Duodenal mucosa (tissue), 2 donors: ENCODE data around the gene ZNF91.
"Not testable (repeated sequence)": the region's sequence is repeated elsewhere in the genome, so short reads cannot be mapped to it uniquely, and the experiment has no call there.

Source experiments
- H3K27ac ChIP-seq: one replicate; pipeline ENCODE4 v1.7.0; 2013; ENCODE audit warnings: low read depth, low read length
- H3K27me3 ChIP-seq, 2 donors: one replicate each; pipeline ENCODE4 v1.7.0; 2013; ENCODE audit warnings: low read length in 2 of 2, control low read depth in 1 of 2; ENCODE audit not compliant: insufficient read depth in 2 of 2, control insufficient read depth in 1 of 2
- H3K36me3 ChIP-seq, 2 donors: one replicate each; pipeline ENCODE4 v1.7.0; 2013; ENCODE audit warnings: low read length in 2 of 2, control low read depth in 1 of 2; ENCODE audit not compliant: insufficient read depth in 2 of 2, control insufficient read depth in 1 of 2
- H3K4me1 ChIP-seq, 2 donors: one replicate each; pipeline ENCODE4 v1.7.0; 2013; ENCODE audit warnings: low read length in 2 of 2, control low read depth in 1 of 2; ENCODE audit not compliant: insufficient read depth in 2 of 2, control insufficient read depth in 1 of 2
- H3K4me3 ChIP-seq, 2 donors: one replicate each; pipeline ENCODE4 v1.7.0; 2013; ENCODE audit warnings: low read length in 2 of 2, low read depth in 1 of 2
- H3K9ac ChIP-seq, 2 donors: one replicate each; pipeline ENCODE4 v1.7.0; 2013; ENCODE audit warnings: low read length in 2 of 2, low read depth in 1 of 2
- H3K9me3 ChIP-seq, 2 donors: one replicate each; pipeline ENCODE4 v1.7.0; 2013; ENCODE audit warnings: low read length in 2 of 2, control low read depth in 1 of 2; ENCODE audit not compliant: control insufficient read depth in 1 of 2

Gene ZNF91

DNA sequence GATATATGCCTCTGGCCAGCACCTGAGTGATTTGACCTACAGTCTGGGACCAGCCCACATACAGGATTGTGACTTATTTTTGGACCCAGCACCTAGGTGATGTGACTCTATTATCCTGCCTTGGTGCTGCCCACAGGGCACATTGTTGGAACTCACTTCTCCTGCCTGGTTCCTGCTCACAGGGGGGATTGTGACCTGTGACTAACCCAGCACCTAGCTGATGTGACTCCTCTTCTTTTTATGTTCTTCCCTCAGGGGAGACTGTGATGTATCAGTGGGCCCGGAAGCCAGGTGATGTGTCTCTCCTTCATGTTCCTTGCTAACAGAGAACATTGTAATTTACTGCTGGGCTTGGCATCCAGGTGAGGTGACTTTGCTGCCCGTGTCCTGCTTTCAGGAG, 82.1 kb downstream of the ZNF91 start:
- Histone ChIP-seq H3K9me3 (peaks cover 0 to 17% of the 10 kb centered on the region in 2 donors), H3K27me3 (no peaks in the 10 kb centered on the region), H3K9ac (no peak overlapping the region), H3K4me1 (no peaks in the 10 kb centered on the region), H3K27ac (no peak overlapping the region), H3K36me3 (no peaks in the 10 kb centered on the region), H3K4me3 (no peak overlapping the region)

- Histone ChIP-seq H3K4me3 (no peak overlapping the region), H3K36me3 (no peaks in the 10 kb centered on the region), H3K27me3 (no peaks in the 10 kb centered on the region), H3K4me1 (no peaks in the 10 kb centered on the region), H3K9me3 (peaks cover under 1 to 12% of the 10 kb centered on the region in 2 donors), H3K9ac (no peak overlapping the region), H3K27ac (no peak overlapping the region)
Observed at GRCh38 chr19:23312515-23312914, 82.8 kb downstream of the ZNF91 start.

DNA sequence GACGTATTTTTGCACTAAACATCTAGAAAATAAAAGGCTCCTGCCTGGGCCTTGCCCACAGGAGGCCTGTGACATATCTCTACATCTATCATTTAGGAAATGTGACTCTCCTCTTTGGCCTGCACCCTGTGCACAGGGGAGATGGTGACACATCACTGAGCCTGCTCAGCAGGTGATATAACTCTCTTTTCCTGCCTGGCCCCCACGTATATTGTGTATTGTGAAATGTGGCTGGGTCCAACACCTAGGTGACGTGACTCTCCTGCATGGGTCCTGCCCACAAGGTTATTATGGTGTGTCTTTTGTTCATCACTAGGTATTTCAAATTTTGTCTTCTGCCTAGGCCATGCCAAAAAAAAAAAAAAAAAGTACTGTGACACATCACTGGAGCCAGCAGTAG, 83.7 kb downstream of the ZNF91 start:
- Histone ChIP-seq H3K4me1 (no peaks in the 10 kb centered on the region), H3K9ac (no peak overlapping the region), H3K36me3 (no peaks in the 10 kb centered on the region), H3K9me3 (peaks cover 4 to 9% of the 10 kb centered on the region in 2 donors), H3K27me3 (no peaks in the 10 kb centered on the region), H3K27ac (no peak overlapping the region), H3K4me3 (no peak overlapping the region)

- H3K9ac ChIP-seq, result no peak overlapping the region
- no peaks in the 10 kb centered on the region for H3K36me3 ChIP-seq
- no peak overlapping the region for H3K27ac ChIP-seq
- no peaks in the 10 kb centered on the region for H3K4me1 ChIP-seq
- H3K27me3 ChIP-seq, result no peaks in the 10 kb centered on the region
- H3K9me3 ChIP-seq, result peaks cover 4 to 9% of the 10 kb centered on the region in 2 donors
- no peak overlapping the region for H3K4me3 ChIP-seq
Observed at GRCh38 chr19:23310729-23311211, 84.5 kb downstream of the ZNF91 start.

- Histone ChIP-seq H3K9ac (no peak overlapping the region), H3K36me3 (no peaks in the 10 kb centered on the region), H3K4me1 (no peaks in the 10 kb centered on the region), H3K4me3 (no peak overlapping the region), H3K27me3 (no peaks in the 10 kb centered on the region), H3K9me3 (peaks cover 4 to 6% of the 10 kb centered on the region in 2 donors), H3K27ac (no peak overlapping the region)
Observed at GRCh38 chr19:23309926-23310325, 85.3 kb downstream of the ZNF91 start.

DNA sequence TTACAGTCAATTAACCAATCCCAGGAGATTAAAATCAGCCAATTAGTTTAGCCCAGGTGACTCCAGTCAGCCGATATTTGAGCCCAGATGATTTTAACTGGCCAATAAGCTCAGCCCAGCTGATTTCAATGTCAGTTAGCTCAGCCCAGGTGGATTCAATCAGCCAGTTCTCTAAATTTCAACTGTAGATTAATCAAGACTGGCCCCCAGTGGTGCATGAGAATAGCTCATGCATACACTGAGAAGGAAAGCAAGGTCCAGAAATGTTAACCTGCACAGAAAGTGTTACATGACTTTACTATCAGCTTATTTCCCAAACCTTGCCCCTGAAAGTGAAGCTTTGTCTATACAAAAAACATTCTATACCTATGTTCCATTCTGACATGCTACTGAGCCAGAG, 89.7 kb downstream of the ZNF91 start:
- no peak overlapping the region for H3K9ac ChIP-seq
- no peak overlapping the region for H3K27ac ChIP-seq
- H3K4me3 ChIP-seq, result no peak overlapping the region
- no peaks in the 10 kb centered on the region for H3K4me1 ChIP-seq
- H3K36me3 ChIP-seq, result no peaks in the 10 kb centered on the region
- H3K9me3 ChIP-seq, result peaks cover 12 to 15% of the 10 kb centered on the region in 2 donors
- no peaks in the 10 kb centered on the region for H3K27me3 ChIP-seq

GRCh38 chr19:23304238-23304637, 91.0 kb downstream of the ZNF91 start:
- no peaks in the 10 kb centered on the region for H3K4me1 ChIP-seq
- no peak overlapping the region for H3K27ac ChIP-seq
- H3K4me3 ChIP-seq, result no peak overlapping the region
- no peaks in the 10 kb centered on the region for H3K36me3 ChIP-seq
- H3K9me3 ChIP-seq, result peaks cover 12 to 15% of the 10 kb centered on the region in 2 donors
- H3K27me3 ChIP-seq, result no peaks in the 10 kb centered on the region
- H3K9ac ChIP-seq, result no peak overlapping the region

DNA sequence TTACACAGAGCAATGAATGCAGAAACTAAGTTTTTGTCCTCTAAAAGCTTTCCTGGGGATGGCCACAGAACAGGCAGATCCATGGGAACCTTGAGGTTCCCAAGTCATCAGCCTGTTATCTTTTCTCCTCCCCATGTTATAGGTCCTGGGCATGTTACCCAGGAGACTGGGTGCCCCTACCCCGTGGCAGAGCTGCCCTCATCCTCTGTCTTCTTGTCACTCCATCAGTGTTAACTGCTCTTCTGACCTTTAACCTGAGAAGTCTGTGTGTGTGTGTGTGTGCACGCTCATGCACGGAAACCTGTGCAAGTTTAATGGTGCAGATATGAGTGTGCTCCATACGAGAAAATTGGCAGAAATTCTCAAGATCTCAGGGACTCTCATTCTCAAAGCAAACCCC, 101.1 kb downstream of the ZNF91 start:
- H3K9ac ChIP-seq, result no peak overlapping the region
- H3K36me3 ChIP-seq, result no peaks in the 10 kb centered on the region
- H3K4me1 ChIP-seq, result no peaks in the 10 kb centered on the region
- no peak overlapping the region for H3K27ac ChIP-seq
- H3K4me3 ChIP-seq, result no peak overlapping the region
- no peaks in the 10 kb centered on the region for H3K27me3 ChIP-seq
- H3K9me3 ChIP-seq, result peaks cover 0 to 4% of the 10 kb centered on the region in 2 donors

DNA sequence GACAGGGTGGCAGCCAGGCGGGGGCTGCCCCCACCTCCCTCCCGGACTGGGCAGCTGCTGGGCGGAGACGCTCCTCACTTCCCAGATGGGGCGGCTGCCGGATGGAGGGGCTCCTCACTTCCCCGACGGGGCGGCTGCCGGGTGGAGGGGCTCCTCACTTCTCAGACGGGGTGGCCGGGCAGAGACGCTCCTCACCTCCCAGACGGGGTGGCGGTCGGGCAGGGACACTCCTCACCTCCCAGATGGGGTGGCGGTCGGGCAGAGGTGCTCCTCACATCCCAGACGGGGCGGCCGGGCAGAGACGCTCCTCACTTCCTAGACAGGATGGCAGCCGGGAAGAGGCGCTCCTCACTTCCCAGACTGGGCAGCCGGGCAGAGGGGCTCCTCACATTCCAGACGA, 105.3 kb downstream of the ZNF91 start:
- not testable (repeated sequence) for H3K4me3 ChIP-seq, H3K4me1 ChIP-seq, H3K27ac ChIP-seq, H3K9ac ChIP-seq, H3K36me3 ChIP-seq, H3K27me3 ChIP-seq, H3K9me3 ChIP-seq
